GM12878 (cell line): ENCODE measurements around the gene UACA. TPM values are rescaled to one million over a fixed set of nuclear protein-coding genes. Genes with fewer than 3 reads are reported as not detected.

Source experiments
- ATAC-seq: fragments of 200-7000 bp; cut with Tn5 transposase; 3 replicates; pipeline ENCODE4 v1.9.1; 2020; ENCODE audit warnings: mild to moderate bottlenecking, moderate library complexity
- BruUV-seq: library from RNA; stranded (reverse); fragments of 400-500 nt; replicated peaks from 2 replicates; lab custom pipeline; 2021; lab: Mats Ljungman, UMichigan
- CTCF ChIA-PET: fragments of 300-600 bp; sonication (Branson Sonifier 250); formaldehyde crosslinking; extraction: SDS; loops from one replicate; lab custom pipeline; 2021; ENCODE audit warnings: inconsistent platforms; lab: Yijun Ruan, JAX
- POLR2A ChIA-PET: fragments of 350-600 bp; formaldehyde crosslinking; extraction: SDS; loops from one replicate; lab custom pipeline; 2021; ENCODE audit warnings: inconsistent platforms; lab: Charles Lee
- RAD21 ChIA-PET: fragments of 300-600 bp; sonication (Branson Sonifier 250); formaldehyde crosslinking; loops from one replicate; lab custom pipeline; 2023; ENCODE audit warnings: antibody characterized with exemption; ENCODE audit not compliant: unreplicated experiment; lab: Charles Lee
- SMC1A ChIA-PET: fragments of 300-600 bp; sonication (Branson Sonifier 250); formaldehyde crosslinking; loops from one replicate; lab custom pipeline; 2023; ENCODE audit not compliant: unreplicated experiment, uncharacterized antibody; lab: Charles Lee
- DNase-seq: peaks from one replicate; pipeline ENCODE4 v3.0.0-alpha.2; 2011; ENCODE audit warnings: low read depth, low spot score
- FAIRE-seq: peaks from 3 replicates; lab custom pipeline; 2011; peaks lifted over from hg19 to GRCh38; lab: Jason Lieb, UNC
- H2AFZ ChIP-seq: 2 replicates; pipeline ENCODE4 v1.6.0; 2011; ENCODE audit warnings: low read depth, low read length, control low read depth; ENCODE audit not compliant: control insufficient read depth
- H3K27ac ChIP-seq: 2 replicates; pipeline ENCODE4 v1.5.1; 2011; ENCODE audit warnings: control low read depth; ENCODE audit not compliant: control insufficient read depth, insufficient read depth
- H3K27me3 ChIP-seq, 2 experiments: replicated peaks in 1 of 2; 2 replicates each; pipeline versions ENCODE4 v1.6.0 to v1.6.1; 2011; ENCODE audit warnings: low read length in 1 of 2; ENCODE audit not compliant: control insufficient read depth in 2 of 2, insufficient read depth in 2 of 2
- H3K36me3 ChIP-seq, 2 experiments: 2 replicates each; pipeline ENCODE4 v1.5.1; 2011; ENCODE audit warnings: low read length in 1 of 2; ENCODE audit not compliant: control insufficient read depth in 2 of 2, insufficient read depth in 2 of 2
- H3K4me1 ChIP-seq: 2 replicates; pipeline ENCODE4 v1.6.1; 2011; ENCODE audit warnings: mild to moderate bottlenecking, low read length, moderate library complexity, mixed read lengths; ENCODE audit not compliant: control insufficient read depth, insufficient read depth
- H3K4me2 ChIP-seq: 2 replicates; pipeline ENCODE4 v1.6.0; 2011; ENCODE audit warnings: control low read depth; ENCODE audit not compliant: control insufficient read depth, insufficient read depth
- H3K4me3 ChIP-seq: fragments of 200-600 bp; sonication (generic); 2 replicates; pipeline ENCODE4 v1.5.1; 2016
- H3K79me2 ChIP-seq: 2 replicates; pipeline ENCODE4 v1.6.0; 2011; ENCODE audit warnings: low read length; ENCODE audit not compliant: control insufficient read depth, insufficient read depth
- H3K9ac ChIP-seq: 2 replicates; pipeline ENCODE4 v1.8.0; 2011; ENCODE audit warnings: low read length, control low read depth, mixed read lengths; ENCODE audit not compliant: control insufficient read depth, insufficient read depth
- H3K9me3 ChIP-seq: replicated peaks from 3 replicates; pipeline ENCODE4 v1.5.1; 2011; ENCODE audit warnings: mild to moderate bottlenecking, low read length; ENCODE audit not compliant: control insufficient read depth, insufficient read depth
- H4K20me1 ChIP-seq: 2 replicates; pipeline ENCODE4 v1.6.0; 2011; ENCODE audit not compliant: control insufficient read depth, insufficient read depth
- CHD2 ChIP-seq: IDR thresholded peaks from 2 replicates; pipeline ENCODE4 v1.6.1; 2011; ENCODE audit warnings: low read depth, low read length, improper control_type of control experiment, borderline replicate concordance
- ELK1 ChIP-seq: IDR thresholded peaks from 2 replicates; pipeline ENCODE4 v1.6.1; 2012; ENCODE audit warnings: low read depth, low read length, improper control_type of control experiment
- HCFC1 ChIP-seq: fragments of 150-350 bp; IDR thresholded peaks from 2 replicates; pipeline ENCODE4 v1.6.1; 2014; ENCODE audit warnings: low read length
- IRF4 ChIP-seq: IDR thresholded peaks from 2 replicates; pipeline ENCODE4 v1.6.1; 2011; ENCODE audit warnings: low read depth, low read length
- KAT2A ChIP-seq: conservative IDR thresholded peaks from 2 replicates; pipeline ENCODE4 v1.6.1; 2011; ENCODE audit warnings: low read depth, low read length; ENCODE audit not compliant: control insufficient read depth
- PAX8 ChIP-seq: fragments of 450-650 bp; IDR thresholded peaks from 2 replicates; pipeline ENCODE4 v1.6.1; 2017; ENCODE audit warnings: mild to moderate bottlenecking, moderate library complexity
- POLR2AphosphoS2 ChIP-seq: IDR thresholded peaks from 2 replicates; pipeline ENCODE4 v1.6.1; 2011; ENCODE audit warnings: low read depth, mild to moderate bottlenecking, low read length, improper control_type of control experiment, moderate library complexity
- POLR2AphosphoS5 ChIP-seq: IDR thresholded peaks from 2 replicates; pipeline ENCODE4 v1.6.1; 2011; ENCODE audit warnings: mild to moderate bottlenecking, low read length, inconsistent platforms
- RAD51 ChIP-seq: fragments of 450-650 bp; IDR thresholded peaks from 2 replicates; pipeline ENCODE4 v1.6.1; 2016; ENCODE audit warnings: moderate library complexity, mild to moderate bottlenecking, inconsistent platforms
- SIN3A ChIP-seq: IDR thresholded peaks from 2 replicates; pipeline ENCODE4 v1.6.1; 2012; ENCODE audit warnings: low read depth, low read length, improper control_type of control experiment
- SRF ChIP-seq, 2 experiments: IDR thresholded peaks; 2 replicates each; pipeline ENCODE4 v1.6.1; 2011; ENCODE audit warnings: low read depth in 2 of 2, low read length in 2 of 2, mild to moderate bottlenecking in 1 of 2, moderate library complexity in 1 of 2
- STAT3 ChIP-seq: IDR thresholded peaks from 2 replicates; pipeline ENCODE4 v1.6.1; 2011; ENCODE audit warnings: low read depth, low read length, improper control_type of control experiment
- TARDBP ChIP-seq: IDR thresholded peaks from 2 replicates; pipeline ENCODE4 v1.6.1; 2016; ENCODE audit warnings: borderline replicate concordance
- WGBS: methylation state at CpG from one replicate; pipeline ENCODE4 v1.1.6; 2016; ENCODE audit warnings: low lambda C conversion rate; ENCODE audit not compliant: insufficient replicate concordance, insufficient coverage; ENCODE audit errors: missing lambda C conversion rate; 5-methylcytosine and 5-hydroxymethylcytosine counted together
- in situ Hi-C: fragments of 300-500 bp; cut with MboI; formaldehyde crosslinking; loops from 9 replicates; pipeline ENCODE4 v1.14.3; 2018; ENCODE audit warnings: mixed read lengths
- intact Hi-C: fragments of 100-400 bp; cut with micrococcal nuclease; formaldehyde crosslinking; loops from one replicate; pipeline ENCODE4 v1.14.2; 2022; ENCODE audit not compliant: unreplicated experiment
- polyA plus RNA-seq, 11 experiments: library from polyadenylated mRNA; depleted of rRNA in 4 of 11; unstranded in 6 of 11; stranded (reverse) in 5 of 11; fragments of >200 nt; fragmentation: Nextera tagmentation in 4 of 11; fragmentation: Illumina TruSeq in 1 of 11; extraction: Ambion mirVana in 4 of 11; extraction: Trizol in 1 of 11; gene quantifications; 1 replicate in 1 of 11; 2 replicates in 10 of 11; pipeline versions ENCODE4 v1.2.1 to v1.2.3, GENCODE V29; 2011 to 2016; ENCODE audit warnings: inconsistent platforms in 2 of 11, missing spikeins in 2 of 11, low read depth in 1 of 11
- total RNA-seq, 4 experiments: library from RNA; depleted of rRNA in 3 of 4; stranded (reverse); fragments of >200 nt in 3 of 4; fragmentation: Illumina TruSeq in 1 of 4; extraction: Trizol in 1 of 4; gene quantifications; 2 replicates each; pipeline versions ENCODE4 v1.2.1 to v1.2.3, GENCODE V29; 2013 to 2021
- TF ChIP-seq, protein P1 (sequence below): fragments of 450-650 bp; IDR thresholded peaks from 2 replicates; pipeline ENCODE4 v1.6.1; 2017; ENCODE audit warnings: low read depth, mild to moderate bottlenecking, moderate library complexity
- TF ChIP-seq, protein P2 (sequence below): fragments of 450-650 bp; formaldehyde crosslinking; IDR thresholded peaks from 2 replicates; pipeline ENCODE4 v1.5.0; 2022; ENCODE audit warnings: mild to moderate bottlenecking, missing genetic modification characterization

Gene UACA
- total and polyA plus RNA-seq, 10 of the 15 experiments (the other 5 are each of a cell fraction or from before 2014, with no cell fraction given), result 0.30 to 4.0 (median 2.0) TPM

GRCh38 chr15:70632079-70632478, 131.3 kb downstream of the UACA start (continued):
- no peak for TF ChIP-seq SRF (IDR thresholded peaks at IDR 0.05; ENCODE audit: low read depth in 2 of 2, low read length in 2 of 2)
- no peak for TF ChIP-seq STAT3
- TF ChIP-seq POLR2AphosphoS2, result no peak
- no peak for TF ChIP-seq ELK1
- TF ChIP-seq SIN3A, result no peak
- TF ChIP-seq, protein P1, sequence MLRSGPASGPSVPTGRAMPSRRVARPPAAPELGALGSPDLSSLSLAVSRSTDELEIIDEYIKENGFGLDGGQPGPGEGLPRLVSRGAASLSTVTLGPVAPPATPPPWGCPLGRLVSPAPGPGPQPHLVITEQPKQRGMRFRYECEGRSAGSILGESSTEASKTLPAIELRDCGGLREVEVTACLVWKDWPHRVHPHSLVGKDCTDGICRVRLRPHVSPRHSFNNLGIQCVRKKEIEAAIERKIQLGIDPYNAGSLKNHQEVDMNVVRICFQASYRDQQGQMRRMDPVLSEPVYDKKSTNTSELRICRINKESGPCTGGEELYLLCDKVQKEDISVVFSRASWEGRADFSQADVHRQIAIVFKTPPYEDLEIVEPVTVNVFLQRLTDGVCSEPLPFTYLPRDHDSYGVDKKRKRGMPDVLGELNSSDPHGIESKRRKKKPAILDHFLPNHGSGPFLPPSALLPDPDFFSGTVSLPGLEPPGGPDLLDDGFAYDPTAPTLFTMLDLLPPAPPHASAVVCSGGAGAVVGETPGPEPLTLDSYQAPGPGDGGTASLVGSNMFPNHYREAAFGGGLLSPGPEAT, result no peak
- TF ChIP-seq CHD2, result no peak
- TF ChIP-seq PAX8, result no peak
- TF ChIP-seq RAD51, result no peak
- no peak for TF ChIP-seq POLR2AphosphoS5

DNA sequence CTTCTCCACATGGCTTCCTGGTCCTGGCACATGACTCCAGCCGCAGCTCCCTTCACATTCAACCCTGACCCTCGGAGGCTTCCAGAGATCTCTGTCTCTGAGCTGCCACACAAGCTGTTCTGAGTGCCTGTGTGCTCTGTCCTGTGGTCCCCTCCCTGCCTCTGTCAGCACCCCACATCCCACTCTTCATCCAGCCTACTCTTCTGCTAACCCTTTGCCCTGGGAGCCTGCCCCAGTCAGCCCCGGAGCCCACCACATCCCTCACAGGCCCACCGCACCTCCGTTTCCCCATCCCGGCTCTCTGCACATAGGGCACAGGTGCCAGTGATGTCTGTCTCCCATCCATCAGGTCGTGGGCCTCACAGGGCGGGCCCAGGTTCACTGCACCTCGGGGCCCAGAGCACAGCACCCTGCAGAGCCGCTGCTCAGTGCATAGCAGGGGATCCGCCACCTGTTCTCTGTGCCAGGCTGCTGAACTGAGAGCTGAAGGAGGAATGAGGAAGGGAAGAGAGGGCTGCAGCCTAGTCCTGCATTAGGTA, 133.6 kb downstream of the UACA start:
- DNase-seq (no peak), ATAC-seq (no peak), FAIRE-seq (no peak)
- RAD21 ChIA-PET, result interaction anchor here (0.6 kb wide), 1 partner anchor 834 kb away, joined by 3 read pairs; no protein-coding TSS in a partner anchor
- Histone ChIP-seq H3K9me3 (no peaks in the 10 kb centered on the region), H3K4me1 (no peaks in the 10 kb centered on the region), H4K20me1 (no peaks in the 10 kb centered on the region), H3K36me3 (no peaks in the 10 kb centered on the region), H3K4me2 (no peak overlapping the region), H3K79me2 (no peaks in the 10 kb centered on the region), H3K27me3 (peaks cover 0 to 1% of the 10 kb centered on the region in 2 experiments; a peak in 1 of 4 replicates), H3K9ac (no peak overlapping the region), H3K4me3 (no peak overlapping the region), H3K27ac (no peak overlapping the region), H2AFZ (no peak overlapping the region)
- in situ Hi-C loops, result no loop called here
- TF ChIP-seq HCFC1 (no peak), SRF (IDR thresholded peaks at IDR 0.05; ENCODE audit: low read depth in 2 of 2, low read length in 2 of 2) (no peak), KAT2A (no peak), TARDBP (no peak), IRF4 (no peak)
- TF ChIP-seq, protein P2, sequence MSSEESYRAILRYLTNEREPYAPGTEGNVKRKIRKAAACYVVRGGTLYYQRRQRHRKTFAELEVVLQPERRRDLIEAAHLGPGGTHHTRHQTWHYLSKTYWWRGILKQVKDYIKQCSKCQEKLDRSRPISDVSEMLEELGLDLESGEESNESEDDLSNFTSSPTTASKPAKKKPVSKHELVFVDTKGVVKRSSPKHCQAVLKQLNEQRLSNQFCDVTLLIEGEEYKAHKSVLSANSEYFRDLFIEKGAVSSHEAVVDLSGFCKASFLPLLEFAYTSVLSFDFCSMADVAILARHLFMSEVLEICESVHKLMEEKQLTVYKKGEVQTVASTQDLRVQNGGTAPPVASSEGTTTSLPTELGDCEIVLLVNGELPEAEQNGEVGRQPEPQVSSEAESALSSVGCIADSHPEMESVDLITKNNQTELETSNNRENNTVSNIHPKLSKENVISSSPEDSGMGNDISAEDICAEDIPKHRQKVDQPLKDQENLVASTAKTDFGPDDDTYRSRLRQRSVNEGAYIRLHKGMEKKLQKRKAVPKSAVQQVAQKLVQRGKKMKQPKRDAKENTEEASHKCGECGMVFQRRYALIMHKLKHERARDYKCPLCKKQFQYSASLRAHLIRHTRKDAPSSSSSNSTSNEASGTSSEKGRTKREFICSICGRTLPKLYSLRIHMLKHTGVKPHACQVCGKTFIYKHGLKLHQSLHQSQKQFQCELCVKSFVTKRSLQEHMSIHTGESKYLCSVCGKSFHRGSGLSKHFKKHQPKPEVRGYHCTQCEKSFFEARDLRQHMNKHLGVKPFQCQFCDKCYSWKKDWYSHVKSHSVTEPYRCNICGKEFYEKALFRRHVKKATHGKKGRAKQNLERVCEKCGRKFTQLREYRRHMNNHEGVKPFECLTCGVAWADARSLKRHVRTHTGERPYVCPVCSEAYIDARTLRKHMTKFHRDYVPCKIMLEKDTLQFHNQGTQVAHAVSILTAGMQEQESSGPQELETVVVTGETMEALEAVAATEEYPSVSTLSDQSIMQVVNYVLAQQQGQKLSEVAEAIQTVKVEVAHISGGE (CRISPR knock-in tag), result no peak
- WGBS, result 31% methylated on average over 11 of the region's 11 CpGs
- intact Hi-C loops, result no loop called here
- POLR2A ChIA-PET, result no interaction called here
- CTCF ChIA-PET, result interaction anchor here (0.7 kb wide), 1 partner anchor 226 kb away, joined by 3 read pairs; no protein-coding TSS in a partner anchor
- no TSS peak for BruUV-seq
- SMC1A ChIA-PET, result no interaction called here
